Omental fat pad (tissue), 4 donors: ENCODE data around the gene MAML3. TPM values are rescaled to one million over a fixed set of nuclear protein-coding genes. Genes with fewer than 3 reads are reported as not detected.

Experiments used
- ATAC-seq: fragments of 150-250 bp; one replicate; pipeline ENCODE4 v1.9.1; 2016; ENCODE audit warnings: mild to moderate bottlenecking, moderate library complexity; ENCODE audit not compliant: low FRiP score
- DNase-seq: peaks from one replicate; pipeline ENCODE4 v3.0.0-alpha.2; 2019; ENCODE audit warnings: low spot score
- CTCF ChIP-seq, 3 donors: fragments of 450-650 bp; IDR thresholded peaks; one replicate each; pipeline ENCODE4 v1.5.1; 2016 to 2017; ENCODE audit warnings: antibody characterized with exemption in 3 of 3, mild to moderate bottlenecking in 3 of 3, moderate library complexity in 2 of 3
- total RNA-seq, 4 donors: library from RNA; depleted of rRNA; stranded (reverse); fragments of >200 nt; gene quantifications; one replicate each; pipeline ENCODE4 v1.1.0, GENCODE V29; 2016

MAML3 gene
- total RNA-seq, 4 donors from 2014 or later = 4.8 to 12.8 (median 11.7) TPM

- no peak for ATAC-seq
- DNase-seq = no peak
- TF ChIP-seq CTCF (IDR thresholded peaks at IDR 0.05) = no peak
Measured at GRCh38 chr4:139963708-139964107, 190.3 kb downstream of the MAML3 start.

- TF ChIP-seq CTCF (IDR thresholded peaks at IDR 0.05) = no peak
- ATAC-seq (no peak), DNase-seq (no peak)
Measured at GRCh38 chr4:139962130-139962684, 191.8 kb downstream of the MAML3 start.

- DNase-seq = no peak
- ATAC-seq = no peak
- TF ChIP-seq CTCF (IDR thresholded peaks at IDR 0.05) = no peak
Measured at GRCh38 chr4:139961344-139961946, 192.5 kb downstream of the MAML3 start.

- TF ChIP-seq CTCF (IDR thresholded peaks at IDR 0.05) = no peak
- no peak for ATAC-seq
Measured at GRCh38 chr4:139959396-139959795, 194.6 kb downstream of the MAML3 start.

GRCh38 chr4:139958739-139959098 lies 195.3 kb downstream of the MAML3 start:
- ATAC-seq (no peak), DNase-seq (no peak)
- no peak for TF ChIP-seq CTCF (IDR thresholded peaks at IDR 0.05)

More at GRCh38 chr4:139959396-139959795, 194.6 kb downstream of the MAML3 start:
- DNase-seq = no peak

GRCh38 chr4:139957986-139958738 lies 195.8 kb downstream of the MAML3 start:
- ATAC-seq (no peak), DNase-seq (no peak)
- no peak for TF ChIP-seq CTCF (IDR thresholded peaks at IDR 0.05)
